GM12878 (cell line): ENCODE data around the gene SORCS2. TPM values are rescaled to one million over a fixed set of nuclear protein-coding genes. Genes with fewer than 3 reads are reported as not detected.

Experiments
- CBFB ChIP-seq: IDR thresholded peaks from 2 replicates; pipeline ENCODE4 v1.6.1; 2016; ENCODE audit warnings: antibody characterized with exemption, low read depth
- CREM ChIP-seq: IDR thresholded peaks from 2 replicates; pipeline ENCODE4 v1.6.1; 2014; ENCODE audit warnings: antibody characterized with exemption, low read depth
- GATAD2B ChIP-seq: fragments of 450-650 bp; conservative IDR thresholded peaks from 2 replicates; pipeline ENCODE4 v1.6.1; 2017; ENCODE audit warnings: low read depth, mild to moderate bottlenecking, moderate library complexity
- RAD51 ChIP-seq: fragments of 450-650 bp; IDR thresholded peaks from 2 replicates; pipeline ENCODE4 v1.6.1; 2016; ENCODE audit warnings: moderate library complexity, mild to moderate bottlenecking, inconsistent platforms
- SP1 ChIP-seq: IDR thresholded peaks from one replicate; pipeline ENCODE4 v1.6.1; 2011; ENCODE audit warnings: low read depth, low read length
- polyA plus RNA-seq, 11 experiments: library from polyadenylated mRNA; depleted of rRNA in 4 of 11; unstranded in 6 of 11; stranded (reverse) in 5 of 11; fragments of >200 nt; fragmentation: Nextera tagmentation in 4 of 11; fragmentation: Illumina TruSeq in 1 of 11; extraction: Ambion mirVana in 4 of 11; extraction: Trizol in 1 of 11; gene quantifications; 1 replicate in 1 of 11; 2 replicates in 10 of 11; pipeline versions ENCODE4 v1.2.1 to v1.2.3, GENCODE V29; 2011 to 2016; ENCODE audit warnings: inconsistent platforms in 2 of 11, missing spikeins in 2 of 11, low read depth in 1 of 11
- total RNA-seq, 4 experiments: library from RNA; depleted of rRNA in 3 of 4; stranded (reverse); fragments of >200 nt in 3 of 4; fragmentation: Illumina TruSeq in 1 of 4; extraction: Trizol in 1 of 4; gene quantifications; 2 replicates each; pipeline versions ENCODE4 v1.2.1 to v1.2.3, GENCODE V29; 2013 to 2021
- TF ChIP-seq, protein P1 (sequence below): IDR thresholded peaks from 2 replicates; pipeline ENCODE4 v1.6.1; 2012; ENCODE audit warnings: improper control_type of control experiment, low read depth, low read length; ENCODE audit not compliant: insufficient replicate concordance
- TF ChIP-seq, protein P2 (sequence below): fragments of 450-650 bp; IDR thresholded peaks from 2 replicates; pipeline ENCODE4 v1.6.1; 2016; ENCODE audit warnings: mild to moderate bottlenecking
- TF ChIP-seq, protein P3 (sequence below): fragments of 450-650 bp; IDR thresholded peaks from 2 replicates; pipeline ENCODE4 v1.6.1; 2017; ENCODE audit warnings: antibody characterized with exemption, mild to moderate bottlenecking, moderate library complexity

SORCS2 gene
- total and polyA plus RNA-seq, 10 of the 15 experiments (the other 5 are each of a cell fraction or from before 2014, with no cell fraction given): 0.01 to 0.15 (median 0.05) TPM; not detected in 5

DNA sequence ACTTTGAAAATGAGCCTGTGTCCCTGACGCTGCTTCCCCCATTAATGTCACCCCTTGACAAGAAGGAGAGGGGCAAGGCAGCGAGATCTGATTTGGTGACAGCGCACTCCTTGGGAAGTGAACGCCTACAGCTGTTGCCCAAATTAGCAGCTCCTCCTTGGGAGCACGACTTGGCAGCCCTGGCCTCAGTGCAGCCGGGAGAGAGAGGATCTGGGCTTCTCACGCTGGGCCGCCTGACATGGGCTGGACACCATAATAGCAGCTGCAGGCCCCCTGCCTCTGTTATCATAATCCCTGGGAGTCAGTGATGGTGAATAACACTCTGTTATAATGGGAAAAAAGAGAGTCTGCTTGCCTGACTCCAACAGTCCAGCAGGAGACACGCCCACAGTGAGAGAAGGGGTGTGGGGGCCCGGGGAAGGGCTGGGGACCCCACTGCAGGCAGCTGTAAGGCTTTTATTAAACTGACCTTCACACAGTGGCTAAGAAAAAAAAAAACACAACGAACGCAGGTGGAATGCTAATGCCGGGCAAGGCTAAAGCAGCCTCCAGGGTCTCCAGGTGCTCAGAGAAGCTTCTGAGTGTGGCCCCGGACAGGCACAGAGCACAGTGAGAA is 169.1 kb downstream of the SORCS2 start (continued):
- TF ChIP-seq, protein P1, sequence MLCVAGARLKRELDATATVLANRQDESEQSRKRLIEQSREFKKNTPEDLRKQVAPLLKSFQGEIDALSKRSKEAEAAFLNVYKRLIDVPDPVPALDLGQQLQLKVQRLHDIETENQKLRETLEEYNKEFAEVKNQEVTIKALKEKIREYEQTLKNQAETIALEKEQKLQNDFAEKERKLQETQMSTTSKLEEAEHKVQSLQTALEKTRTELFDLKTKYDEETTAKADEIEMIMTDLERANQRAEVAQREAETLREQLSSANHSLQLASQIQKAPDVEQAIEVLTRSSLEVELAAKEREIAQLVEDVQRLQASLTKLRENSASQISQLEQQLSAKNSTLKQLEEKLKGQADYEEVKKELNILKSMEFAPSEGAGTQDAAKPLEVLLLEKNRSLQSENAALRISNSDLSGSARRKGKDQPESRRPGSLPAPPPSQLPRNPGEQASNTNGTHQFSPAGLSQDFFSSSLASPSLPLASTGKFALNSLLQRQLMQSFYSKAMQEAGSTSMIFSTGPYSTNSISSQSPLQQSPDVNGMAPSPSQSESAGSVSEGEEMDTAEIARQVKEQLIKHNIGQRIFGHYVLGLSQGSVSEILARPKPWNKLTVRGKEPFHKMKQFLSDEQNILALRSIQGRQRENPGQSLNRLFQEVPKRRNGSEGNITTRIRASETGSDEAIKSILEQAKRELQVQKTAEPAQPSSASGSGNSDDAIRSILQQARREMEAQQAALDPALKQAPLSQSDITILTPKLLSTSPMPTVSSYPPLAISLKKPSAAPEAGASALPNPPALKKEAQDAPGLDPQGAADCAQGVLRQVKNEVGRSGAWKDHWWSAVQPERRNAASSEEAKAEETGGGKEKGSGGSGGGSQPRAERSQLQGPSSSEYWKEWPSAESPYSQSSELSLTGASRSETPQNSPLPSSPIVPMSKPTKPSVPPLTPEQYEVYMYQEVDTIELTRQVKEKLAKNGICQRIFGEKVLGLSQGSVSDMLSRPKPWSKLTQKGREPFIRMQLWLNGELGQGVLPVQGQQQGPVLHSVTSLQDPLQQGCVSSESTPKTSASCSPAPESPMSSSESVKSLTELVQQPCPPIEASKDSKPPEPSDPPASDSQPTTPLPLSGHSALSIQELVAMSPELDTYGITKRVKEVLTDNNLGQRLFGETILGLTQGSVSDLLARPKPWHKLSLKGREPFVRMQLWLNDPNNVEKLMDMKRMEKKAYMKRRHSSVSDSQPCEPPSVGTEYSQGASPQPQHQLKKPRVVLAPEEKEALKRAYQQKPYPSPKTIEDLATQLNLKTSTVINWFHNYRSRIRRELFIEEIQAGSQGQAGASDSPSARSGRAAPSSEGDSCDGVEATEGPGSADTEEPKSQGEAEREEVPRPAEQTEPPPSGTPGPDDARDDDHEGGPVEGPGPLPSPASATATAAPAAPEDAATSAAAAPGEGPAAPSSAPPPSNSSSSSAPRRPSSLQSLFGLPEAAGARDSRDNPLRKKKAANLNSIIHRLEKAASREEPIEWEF: no peak
- TF ChIP-seq RAD51: no peak
- TF ChIP-seq GATAD2B: no peak
- TF ChIP-seq, protein P2, sequence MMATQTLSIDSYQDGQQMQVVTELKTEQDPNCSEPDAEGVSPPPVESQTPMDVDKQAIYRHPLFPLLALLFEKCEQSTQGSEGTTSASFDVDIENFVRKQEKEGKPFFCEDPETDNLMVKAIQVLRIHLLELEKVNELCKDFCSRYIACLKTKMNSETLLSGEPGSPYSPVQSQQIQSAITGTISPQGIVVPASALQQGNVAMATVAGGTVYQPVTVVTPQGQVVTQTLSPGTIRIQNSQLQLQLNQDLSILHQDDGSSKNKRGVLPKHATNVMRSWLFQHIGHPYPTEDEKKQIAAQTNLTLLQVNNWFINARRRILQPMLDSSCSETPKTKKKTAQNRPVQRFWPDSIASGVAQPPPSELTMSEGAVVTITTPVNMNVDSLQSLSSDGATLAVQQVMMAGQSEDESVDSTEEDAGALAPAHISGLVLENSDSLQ: no peak
- no peak for TF ChIP-seq CBFB
- no peak for TF ChIP-seq SP1
- TF ChIP-seq CREM: no peak
- TF ChIP-seq, protein P3, sequence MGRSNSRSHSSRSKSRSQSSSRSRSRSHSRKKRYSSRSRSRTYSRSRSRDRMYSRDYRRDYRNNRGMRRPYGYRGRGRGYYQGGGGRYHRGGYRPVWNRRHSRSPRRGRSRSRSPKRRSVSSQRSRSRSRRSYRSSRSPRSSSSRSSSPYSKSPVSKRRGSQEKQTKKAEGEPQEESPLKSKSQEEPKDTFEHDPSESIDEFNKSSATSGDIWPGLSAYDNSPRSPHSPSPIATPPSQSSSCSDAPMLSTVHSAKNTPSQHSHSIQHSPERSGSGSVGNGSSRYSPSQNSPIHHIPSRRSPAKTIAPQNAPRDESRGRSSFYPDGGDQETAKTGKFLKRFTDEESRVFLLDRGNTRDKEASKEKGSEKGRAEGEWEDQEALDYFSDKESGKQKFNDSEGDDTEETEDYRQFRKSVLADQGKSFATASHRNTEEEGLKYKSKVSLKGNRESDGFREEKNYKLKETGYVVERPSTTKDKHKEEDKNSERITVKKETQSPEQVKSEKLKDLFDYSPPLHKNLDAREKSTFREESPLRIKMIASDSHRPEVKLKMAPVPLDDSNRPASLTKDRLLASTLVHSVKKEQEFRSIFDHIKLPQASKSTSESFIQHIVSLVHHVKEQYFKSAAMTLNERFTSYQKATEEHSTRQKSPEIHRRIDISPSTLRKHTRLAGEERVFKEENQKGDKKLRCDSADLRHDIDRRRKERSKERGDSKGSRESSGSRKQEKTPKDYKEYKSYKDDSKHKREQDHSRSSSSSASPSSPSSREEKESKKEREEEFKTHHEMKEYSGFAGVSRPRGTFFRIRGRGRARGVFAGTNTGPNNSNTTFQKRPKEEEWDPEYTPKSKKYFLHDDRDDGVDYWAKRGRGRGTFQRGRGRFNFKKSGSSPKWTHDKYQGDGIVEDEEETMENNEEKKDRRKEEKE: no peak
